ENCODE measurements around the gene ZCCHC2. TPM values are rescaled to one million over a fixed set of nuclear protein-coding genes. Genes with fewer than 3 reads are reported as not detected.

The ZCCHC2 gene
- total and polyA plus RNA-seq, 2 of the 13 experiments (the other 11 are each of a cell fraction or from before 2014, with no cell fraction given), result 62.5 to 76.1 TPM

GRCh38 chr18:62607302-62607701, 84.5 kb downstream of the ZCCHC2 start (continued):
- TF ChIP-seq TAF15 (IDR thresholded peaks at IDR 0.05; ENCODE audit: low read depth, low read length, poor library complexity, severe bottlenecking), result no peak
- no peak for TF ChIP-seq GPBP1L1 (CRISPR knock-in tag; IDR thresholded peaks at IDR 0.05)
- no peak for TF ChIP-seq HMGXB4 (CRISPR knock-in tag; IDR thresholded peaks at IDR 0.05; ENCODE audit: borderline replicate concordance in 1 of 2, low read depth in 1 of 2)
- no peak for TF ChIP-seq PRDM4 (CRISPR knock-in tag; IDR thresholded peaks at IDR 0.05; ENCODE audit: borderline replicate concordance)
- no peak for TF ChIP-seq KIAA2018 (CRISPR knock-in tag; IDR thresholded peaks at IDR 0.05; ENCODE audit: borderline replicate concordance)
- no peak for TF ChIP-seq ZNF639 (CRISPR knock-in tag; conservative IDR thresholded peaks at IDR 0.05)
- no peak for TF ChIP-seq NFATC3 (CRISPR knock-in tag; IDR thresholded peaks at IDR 0.05)
- TF ChIP-seq PCBP2 (optimal IDR thresholded peaks at IDR 0.05; ENCODE audit: low read depth, low read length, poor library complexity, severe bottlenecking), result no peak
- TF ChIP-seq ZNF30 (CRISPR knock-in tag; IDR thresholded peaks at IDR 0.05), result no peak
- no peak for TF ChIP-seq CREB1 (IDR thresholded peaks at IDR 0.05)
- TF ChIP-seq CREB1 (CRISPR knock-in tag; IDR thresholded peaks at IDR 0.05), result no peak
